ENCODE results near the gene CDHR5.

DNA sequence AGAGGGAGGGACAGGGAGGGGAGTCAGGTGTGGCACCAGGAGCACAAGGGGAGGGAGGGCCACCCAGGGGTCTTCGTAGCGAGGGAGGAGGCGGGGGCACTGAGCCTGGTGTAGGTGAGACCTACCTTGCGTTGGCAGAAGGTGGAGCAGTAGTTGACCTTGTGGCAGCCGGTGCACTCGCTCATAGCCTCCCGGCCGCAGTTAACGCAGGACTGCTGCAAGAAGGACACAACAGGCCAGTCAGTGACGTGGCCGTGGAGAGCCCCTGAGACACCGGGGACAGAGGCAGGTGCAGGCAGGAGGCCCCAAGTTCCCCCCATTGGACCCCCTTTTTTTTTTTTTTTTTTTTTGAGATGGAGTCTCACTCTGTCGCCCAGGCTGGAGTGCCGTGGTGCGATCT, 29.1 kb upstream of the CDHR5 start:
- TF ChIP-seq GATA3 (IDR thresholded peaks at IDR 0.05; ENCODE audit: low read depth, low read length) (no peak), GATA2 (IDR thresholded peaks at IDR 0.05; ENCODE audit: low read depth, low read length) (no peak)

All from SH-SY5Y (cell line).